Activated CD4-positive, alpha-beta T cell treated with anti-CD3 and anti-CD28 coated beads, Interleukin-2, amount 50 U/mL, for 4 hours (primary cell): ENCODE data around the gene CHN2.
"Not testable (repeated sequence)": the region's sequence is repeated elsewhere in the genome, so short reads cannot be mapped to it uniquely, and the experiment has no call there.

ENCODE experiments used
- DNase-seq, 2 experiments: peaks; one replicate each; pipeline ENCODE4 v3.0.0-alpha.2; 2020

CHN2 gene

DNA sequence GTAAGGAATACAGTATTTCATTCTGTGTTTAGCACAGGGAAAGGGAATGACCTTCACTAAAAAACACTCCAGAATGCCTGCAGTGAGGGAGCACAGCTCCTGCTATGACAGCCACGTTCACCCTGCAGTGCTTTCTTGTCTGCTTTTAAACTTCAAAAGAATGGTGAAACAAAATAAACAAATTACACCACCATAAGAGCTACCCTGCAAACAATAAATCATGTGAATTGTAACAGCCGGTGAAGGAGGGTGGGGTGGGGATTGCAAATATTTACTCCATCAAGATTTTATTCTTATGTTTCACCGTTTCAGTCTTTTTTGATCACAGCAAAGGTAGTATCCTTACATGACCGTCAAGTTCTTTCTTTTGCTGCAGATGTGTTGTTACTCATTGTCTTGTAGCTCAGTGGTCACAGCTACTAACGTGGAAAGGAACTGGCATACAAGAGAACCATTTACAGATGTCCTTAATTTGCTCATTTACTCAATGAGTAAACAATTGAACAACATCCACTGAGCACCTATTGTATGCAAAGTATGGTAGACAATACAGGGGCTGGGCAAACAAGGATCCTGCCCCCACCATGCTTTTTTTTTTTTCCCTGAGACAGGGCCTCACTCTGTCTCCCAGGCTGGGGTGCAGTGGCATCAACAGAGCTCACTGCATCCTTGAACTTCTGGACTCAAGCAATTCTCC, 4.1 kb upstream of the CHN2 start:
- DNase-seq, result no peak

DNA sequence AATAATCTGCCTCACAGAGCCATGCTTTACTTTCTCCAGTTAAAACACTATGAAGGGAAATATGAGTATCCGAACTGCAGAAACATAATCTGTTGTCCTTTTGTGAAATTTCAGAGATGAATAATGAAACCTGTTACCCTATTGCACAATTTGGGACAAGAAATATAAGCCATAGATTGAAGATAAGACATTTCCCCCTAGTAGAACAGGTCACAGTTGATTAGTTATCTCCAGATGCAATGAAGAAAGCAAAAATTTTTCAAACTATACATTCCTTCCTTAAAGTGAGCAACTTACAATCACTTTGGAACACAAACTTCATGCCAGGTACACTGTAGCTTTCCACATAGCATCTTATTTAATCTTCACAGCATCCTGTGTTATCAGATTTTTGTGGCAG, 2.3 kb upstream of the CHN2 start:
- no peak for DNase-seq

DNA sequence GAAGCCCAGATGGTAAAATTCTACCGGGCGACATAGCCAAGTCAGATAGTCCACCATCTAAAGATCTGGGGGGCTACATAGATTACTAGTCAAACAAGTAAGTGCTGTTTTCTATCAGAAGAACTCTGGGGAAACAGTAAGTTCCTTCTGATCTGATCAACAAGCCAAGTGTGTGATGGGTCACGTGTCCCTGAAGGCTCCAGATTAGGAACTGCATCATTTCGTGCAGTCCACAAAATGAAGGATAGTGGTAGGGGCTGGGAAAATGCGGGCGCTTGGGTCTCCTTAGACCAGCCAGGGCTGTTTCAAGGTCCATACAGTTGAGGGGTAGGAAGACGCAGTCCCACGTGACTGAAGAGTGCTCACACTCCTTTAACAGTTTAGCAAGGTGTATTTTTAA, 1.8 kb upstream of the CHN2 start:
- DNase-seq, result no peak

GRCh38 chr7:29193316-29194205, 1.0 kb upstream of the CHN2 start:
- DNase-seq, result no peak

GRCh38 chr7:29194206-29194593, 375 bp upstream of the CHN2 start:
- no peak for DNase-seq

- no peak for DNase-seq
Measured at GRCh38 chr7:29196191-29196590, 1.6 kb downstream of the CHN2 start.

GRCh38 chr7:29196971-29197595, 2.5 kb downstream of the CHN2 start:
- no peak for DNase-seq

DNA sequence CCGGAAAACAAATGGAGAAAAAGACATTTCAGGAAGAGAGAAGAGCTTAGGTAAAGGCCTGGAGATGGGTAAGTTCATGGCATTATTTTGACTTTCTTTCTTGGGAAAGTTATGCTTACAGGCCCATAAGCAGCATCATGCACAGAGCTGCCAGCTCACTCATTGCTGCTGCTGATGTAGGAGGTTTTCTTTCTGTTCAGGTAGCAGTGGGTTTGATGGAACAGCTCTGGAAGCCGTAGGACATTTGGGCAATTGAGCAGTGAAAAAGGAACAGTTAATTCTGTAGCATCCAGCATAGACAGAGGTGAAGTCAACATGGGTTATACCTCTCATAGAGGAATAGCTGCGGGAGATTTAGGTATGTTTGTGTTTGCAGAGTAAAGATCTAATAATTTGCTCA, 3.3 kb downstream of the CHN2 start:
- no peak for DNase-seq

DNA sequence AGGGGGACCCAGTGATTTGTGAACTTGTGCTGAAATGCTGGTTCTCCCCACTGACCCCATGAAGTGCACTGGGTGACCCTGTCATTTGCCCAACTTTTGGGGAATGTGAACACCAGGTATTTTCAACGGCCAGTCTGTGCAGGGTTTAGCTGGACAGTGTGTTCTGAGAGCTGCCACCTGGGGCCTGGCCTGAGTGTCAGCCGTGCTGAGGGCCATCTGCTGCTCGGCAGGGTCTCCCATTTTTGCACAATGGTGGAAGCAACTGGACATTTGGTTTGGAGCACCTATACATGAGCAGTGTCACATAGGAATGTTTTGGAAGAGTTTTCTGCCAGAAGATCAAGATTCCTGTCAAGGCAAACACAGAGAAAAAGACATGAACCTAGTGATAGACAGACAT, 5.2 kb downstream of the CHN2 start:
- no peak for DNase-seq

GRCh38 chr7:29202651-29203069, 8.1 kb downstream of the CHN2 start:
- DNase-seq, result no peak

DNA sequence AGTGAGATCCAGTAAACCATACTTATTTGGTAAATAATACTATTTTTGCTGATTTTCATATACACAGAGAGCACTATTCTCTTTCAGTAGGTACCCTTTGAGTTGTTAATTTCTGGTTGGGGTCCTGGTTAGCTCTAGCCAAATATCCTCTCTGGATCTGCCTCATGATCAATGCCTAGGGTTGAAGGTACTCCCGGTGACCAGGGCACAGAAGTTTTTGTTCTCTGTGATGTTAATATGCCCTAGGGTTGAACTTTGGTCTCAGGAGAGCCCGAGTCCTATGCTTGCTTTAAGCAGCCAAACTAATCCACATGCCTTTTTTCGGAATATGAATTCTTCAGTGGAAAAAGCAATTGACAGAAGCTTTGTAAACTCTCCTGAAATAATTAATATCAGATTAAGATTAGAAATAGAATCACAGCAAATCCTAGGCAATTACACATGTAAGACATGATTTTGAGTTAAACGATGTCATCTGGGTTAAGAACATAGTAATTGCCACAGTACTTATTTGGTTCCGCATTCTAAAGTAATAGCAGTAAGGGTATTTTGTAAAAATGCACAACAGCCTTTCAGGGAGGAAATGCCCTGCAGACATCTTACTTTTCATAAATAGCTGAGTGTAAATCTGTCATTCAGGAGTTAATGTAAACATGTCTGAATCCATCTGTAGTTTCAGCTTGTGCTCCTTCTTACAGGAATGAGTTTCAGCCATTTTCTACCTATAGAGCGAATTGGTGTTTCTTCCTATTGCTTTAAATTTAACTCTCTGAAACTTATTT, 10.1 kb downstream of the CHN2 start:
- DNase-seq, result no peak

DNA sequence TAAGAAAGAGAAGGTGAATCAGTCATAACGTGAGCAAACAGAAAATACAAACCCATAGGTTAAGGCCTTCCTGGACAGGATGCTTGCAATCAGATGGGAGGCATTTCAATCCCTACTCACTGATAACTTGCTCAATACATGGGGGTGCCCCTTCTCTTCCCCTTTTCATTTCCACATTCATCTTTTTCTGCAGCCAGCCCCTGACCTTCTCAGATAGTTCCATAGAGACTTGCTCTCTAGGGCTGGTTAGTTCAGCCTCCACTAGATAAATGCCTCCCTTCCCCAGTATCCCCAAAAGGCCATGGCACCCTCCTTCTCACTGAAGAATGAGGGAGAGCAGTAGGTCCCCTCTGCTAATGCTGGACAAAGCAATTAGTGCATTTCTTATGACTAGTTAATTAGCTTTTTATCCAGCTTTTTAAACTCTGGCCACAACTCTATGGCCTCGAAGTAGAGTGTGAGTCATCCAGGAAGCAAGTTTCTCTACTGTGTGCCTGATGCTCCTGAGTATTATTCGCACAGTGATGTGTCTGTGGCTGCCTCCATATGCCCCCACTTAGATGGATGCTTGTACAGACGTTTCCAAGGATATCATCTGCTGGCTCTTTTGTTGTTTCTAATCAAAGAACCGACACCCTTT, 12.7 kb downstream of the CHN2 start:
- no peak for DNase-seq

DNA sequence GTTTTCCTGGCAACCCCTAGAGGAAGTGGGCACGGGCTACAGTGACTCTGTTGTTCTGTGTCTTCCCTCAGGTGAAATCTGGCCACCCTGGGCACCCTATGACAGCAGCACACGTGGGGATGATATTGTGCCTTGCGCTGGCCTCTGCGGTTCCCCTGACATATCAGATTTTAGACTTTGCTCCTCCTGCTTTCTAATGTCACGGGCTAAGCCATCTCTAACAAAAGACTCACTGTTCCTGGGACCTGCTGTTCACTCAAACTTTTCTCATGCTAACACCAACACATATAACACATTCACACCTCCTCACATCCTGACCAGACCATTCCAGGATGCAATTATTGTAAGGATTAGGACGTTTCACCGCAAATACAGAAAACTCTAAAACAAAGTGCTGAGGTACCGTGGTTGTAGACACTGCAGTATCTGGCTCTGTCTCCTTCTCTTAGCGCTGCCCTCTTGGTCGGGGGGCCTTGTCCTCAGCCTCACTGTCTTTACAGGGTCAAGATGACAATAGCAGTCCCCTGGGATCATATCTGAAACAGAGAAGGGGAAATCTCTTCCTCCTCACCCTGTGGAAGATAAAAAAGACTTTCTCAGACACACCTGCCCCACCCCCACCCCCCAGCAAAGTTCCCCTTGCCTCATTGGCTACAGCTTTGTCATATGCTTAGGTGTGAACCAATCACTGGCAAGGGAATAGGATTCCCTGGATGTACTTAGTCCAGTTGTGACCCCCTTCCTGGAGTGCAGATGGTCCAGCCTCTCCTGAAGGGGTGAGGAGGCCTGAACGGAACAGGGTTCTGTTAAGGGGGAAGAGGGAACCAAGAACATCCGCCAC, 14.1 kb downstream of the CHN2 start:
- DNase-seq, result no peak

DNA sequence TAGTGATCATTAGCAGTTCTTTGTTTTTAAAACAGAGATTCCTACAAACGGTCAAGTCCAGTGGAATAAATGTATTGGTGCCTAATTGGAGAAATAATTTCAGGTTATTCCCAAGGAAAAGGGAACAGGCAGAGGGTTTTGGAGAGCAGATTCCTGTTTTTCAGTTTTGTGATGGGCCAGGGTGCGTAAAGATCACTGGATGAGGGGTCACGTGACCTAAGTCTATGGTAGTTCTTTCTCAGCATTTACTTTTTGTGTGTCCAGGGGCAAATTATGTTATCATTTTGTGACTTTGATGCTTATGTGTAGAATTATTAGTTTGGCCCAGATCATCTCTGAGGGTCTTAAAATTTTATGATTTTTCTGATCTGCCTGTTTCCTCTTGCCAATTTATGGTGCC, 15.2 kb downstream of the CHN2 start:
- no peak for DNase-seq

GRCh38 chr7:29212736-29213135, 18.2 kb downstream of the CHN2 start:
- not testable (repeated sequence) for DNase-seq

DNA sequence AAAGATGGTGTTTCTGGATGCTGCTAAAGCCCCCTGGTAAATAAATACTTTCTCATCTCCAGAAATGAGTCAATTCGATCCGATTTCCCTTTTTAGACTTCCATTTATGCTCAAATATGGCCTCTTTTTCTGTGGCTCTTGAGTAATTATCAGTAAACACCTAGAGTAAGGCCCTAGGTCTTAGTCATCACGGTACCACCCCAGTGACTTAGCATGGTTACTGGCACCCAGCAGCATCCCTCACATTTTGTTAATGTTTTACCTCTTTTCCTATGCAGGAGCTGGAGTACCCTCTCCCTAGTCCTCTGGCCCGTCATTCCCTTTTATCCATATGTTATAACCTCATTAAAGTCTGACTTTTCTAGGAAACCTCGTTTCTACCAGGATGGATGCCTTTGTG, 19.5 kb downstream of the CHN2 start:
- no peak for DNase-seq

DNA sequence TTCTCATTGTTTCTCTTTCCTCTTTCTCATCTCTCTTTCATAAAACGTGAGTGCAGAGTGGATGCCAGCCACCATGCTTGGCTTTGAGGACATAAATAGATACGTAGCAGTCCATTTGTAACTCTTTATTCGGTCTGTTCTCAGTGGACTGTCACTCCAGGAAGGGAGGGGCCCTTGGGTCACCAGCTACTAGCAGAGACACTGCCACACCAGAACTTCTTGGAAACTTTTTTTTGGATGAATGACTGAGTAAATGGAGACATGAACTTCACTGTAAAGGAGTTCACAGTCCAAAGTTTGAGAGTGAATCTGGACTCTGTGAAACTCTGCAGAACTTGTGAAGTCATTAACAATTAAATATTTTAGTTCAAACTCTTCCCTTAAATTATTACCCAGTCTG, 20.2 kb downstream of the CHN2 start:
- DNase-seq, result no peak

DNA sequence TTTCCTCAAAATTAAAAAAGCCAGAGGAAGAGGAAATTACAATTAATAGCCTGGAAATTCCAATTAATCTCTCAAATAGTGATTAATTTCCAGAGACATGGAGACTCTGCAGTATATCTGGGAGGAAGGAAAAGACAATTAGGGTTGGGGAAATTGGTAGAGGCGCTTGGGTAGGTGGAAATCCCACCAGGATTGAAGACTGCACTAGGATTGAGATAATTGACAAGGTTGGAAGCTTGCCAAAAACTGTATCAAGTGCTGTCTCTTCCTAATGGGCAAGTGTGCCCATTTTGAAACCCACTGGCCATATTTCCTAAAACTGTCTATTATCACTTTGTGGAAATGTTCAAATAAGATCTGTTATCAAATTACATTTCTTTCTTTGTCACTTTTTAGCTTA, 21.6 kb downstream of the CHN2 start:
- DNase-seq, result no peak

GRCh38 chr7:29217113-29217512, 22.5 kb downstream of the CHN2 start:
- DNase-seq, result no peak

DNA sequence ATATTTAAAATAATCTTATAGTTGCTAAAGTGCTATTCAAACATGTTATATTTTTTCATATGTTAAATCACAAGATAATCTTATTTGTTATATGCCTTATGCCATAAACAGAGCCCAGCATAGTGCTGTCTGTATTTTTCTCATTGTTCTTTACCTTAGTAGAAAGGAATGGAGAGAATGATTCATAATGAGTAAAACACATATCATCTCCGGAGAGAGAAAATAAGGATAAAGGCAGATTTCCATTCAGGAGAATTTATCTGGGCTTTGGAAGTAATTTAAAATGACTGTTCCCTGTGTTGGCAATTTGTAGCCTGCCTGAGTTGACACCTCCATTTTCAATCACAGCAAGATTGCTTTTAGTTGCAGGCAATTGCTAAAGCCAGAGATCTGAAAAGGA, 30.2 kb downstream of the CHN2 start:
- no peak for DNase-seq

GRCh38 chr7:29228289-29229011, 33.9 kb downstream of the CHN2 start:
- no peak for DNase-seq
